ENCODE results near the gene PIP4K2C. TPM values are rescaled to one million over a fixed set of nuclear protein-coding genes. Genes with fewer than 3 reads are reported as not detected.

PIP4K2C gene
- total RNA-seq, 4 donors from 2014 or later: 21.7 to 38.7 (median 33.1) TPM

GRCh38 chr12:57552306-57552651 is 38.7 kb upstream of the PIP4K2C start:
- ATAC-seq: no peak
- Histone ChIP-seq H3K27me3 (peaks cover 28% of the 10 kb centered on the region), H3K9me3 (no peaks in the 10 kb centered on the region), H3K27ac (no peak overlapping the region), H3K4me3 (no peak overlapping the region), H3K36me3 (no peaks in the 10 kb centered on the region), H3K4me1 (peaks cover 0 to 19% (median 5%) of the 10 kb centered on the region in 3 donors)
- no peak for TF ChIP-seq POLR2AphosphoS5 (IDR thresholded peaks at IDR 0.05)
- 73 to 83% methylated on average over 2 of the region's 2 CpGs for WGBS, 2 donors (ENCODE audit: low coverage in 1 of 2)

DNA sequence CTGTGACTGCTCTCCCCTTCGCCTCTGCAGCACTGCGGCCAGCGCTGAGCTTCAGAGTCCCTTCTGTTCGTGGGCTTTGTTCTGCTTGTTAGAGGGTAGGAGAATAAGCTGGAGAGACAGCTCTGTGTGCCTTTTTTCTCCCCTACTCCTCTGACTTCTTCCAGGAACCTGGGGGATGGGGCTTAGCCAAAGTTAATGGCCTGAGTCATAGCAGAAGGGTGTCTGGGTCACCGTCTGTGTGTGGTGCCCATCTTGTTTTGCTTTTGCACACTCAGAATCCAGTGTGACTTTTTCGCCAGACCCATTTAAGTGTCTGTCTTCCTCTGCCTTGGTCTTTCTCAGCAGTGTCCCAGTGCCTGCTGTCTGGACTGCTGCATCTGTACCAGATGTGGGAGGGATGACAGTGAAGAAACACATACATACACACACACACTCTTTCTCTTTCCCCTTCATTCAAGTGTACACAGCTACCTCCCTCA is 38.1 kb upstream of the PIP4K2C start:
- 33 to 71% methylated on average over 1 to 6 of the region's 6 CpGs for WGBS, 2 donors (ENCODE audit: low coverage in 1 of 2)
- H3K36me3 ChIP-seq: no peaks in the 10 kb centered on the region

DNA sequence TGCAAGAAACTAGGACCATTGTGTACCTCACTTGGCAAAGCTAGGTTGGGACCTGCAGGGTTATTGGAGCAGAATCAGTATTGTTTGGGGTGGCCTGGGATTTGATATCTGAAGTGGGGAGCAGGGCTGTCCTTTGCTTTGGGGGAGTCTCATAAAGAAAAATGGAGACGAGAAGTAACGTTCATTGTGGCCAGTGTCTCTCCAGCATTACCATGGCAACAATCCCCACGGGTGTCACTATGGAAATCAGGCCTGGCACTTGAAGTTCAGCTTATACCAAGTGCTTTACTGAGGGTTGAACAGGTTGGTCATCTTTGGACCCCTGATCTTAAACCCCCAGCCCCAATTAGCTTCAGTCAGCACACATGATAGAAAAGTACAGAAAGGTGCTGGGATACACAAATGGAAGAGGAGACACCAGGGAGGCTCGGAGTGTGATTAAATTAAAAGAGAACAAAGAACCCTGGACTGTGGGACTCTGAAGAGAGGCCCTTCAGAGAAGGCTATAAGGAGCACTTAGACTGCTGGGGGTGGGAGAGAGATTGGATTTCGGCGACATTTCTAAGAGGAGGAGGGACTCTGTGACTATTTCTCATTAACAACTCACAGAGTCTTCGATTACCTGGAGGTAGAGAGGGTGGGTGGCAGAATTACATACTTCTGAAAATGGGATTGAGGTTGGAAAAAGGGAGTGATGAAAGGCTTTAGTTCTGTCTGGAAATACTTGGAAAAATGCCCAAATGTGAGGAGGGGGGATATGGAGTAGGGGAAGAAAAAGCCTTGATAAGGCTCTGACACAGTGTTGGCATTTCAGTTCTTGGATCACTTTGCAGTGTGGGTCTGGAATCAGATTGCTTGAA is 37.4 kb upstream of the PIP4K2C start:
- H3K9me3 ChIP-seq: no peaks in the 10 kb centered on the region
- no peaks in the 10 kb centered on the region for H3K36me3 ChIP-seq
- ATAC-seq: no peak
- H3K4me3 ChIP-seq: no peak overlapping the region
- H3K27me3 ChIP-seq: peaks cover 23% of the 10 kb centered on the region
- no peak overlapping the region for H3K27ac ChIP-seq
- TF ChIP-seq, protein P1, sequence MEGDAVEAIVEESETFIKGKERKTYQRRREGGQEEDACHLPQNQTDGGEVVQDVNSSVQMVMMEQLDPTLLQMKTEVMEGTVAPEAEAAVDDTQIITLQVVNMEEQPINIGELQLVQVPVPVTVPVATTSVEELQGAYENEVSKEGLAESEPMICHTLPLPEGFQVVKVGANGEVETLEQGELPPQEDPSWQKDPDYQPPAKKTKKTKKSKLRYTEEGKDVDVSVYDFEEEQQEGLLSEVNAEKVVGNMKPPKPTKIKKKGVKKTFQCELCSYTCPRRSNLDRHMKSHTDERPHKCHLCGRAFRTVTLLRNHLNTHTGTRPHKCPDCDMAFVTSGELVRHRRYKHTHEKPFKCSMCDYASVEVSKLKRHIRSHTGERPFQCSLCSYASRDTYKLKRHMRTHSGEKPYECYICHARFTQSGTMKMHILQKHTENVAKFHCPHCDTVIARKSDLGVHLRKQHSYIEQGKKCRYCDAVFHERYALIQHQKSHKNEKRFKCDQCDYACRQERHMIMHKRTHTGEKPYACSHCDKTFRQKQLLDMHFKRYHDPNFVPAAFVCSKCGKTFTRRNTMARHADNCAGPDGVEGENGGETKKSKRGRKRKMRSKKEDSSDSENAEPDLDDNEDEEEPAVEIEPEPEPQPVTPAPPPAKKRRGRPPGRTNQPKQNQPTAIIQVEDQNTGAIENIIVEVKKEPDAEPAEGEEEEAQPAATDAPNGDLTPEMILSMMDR (IDR thresholded peaks at IDR 0.05): no peak
- no peak for TF ChIP-seq POLR2A (IDR thresholded peaks at IDR 0.05)
- no peak for TF ChIP-seq EP300 (IDR thresholded peaks at IDR 0.05)
- TF ChIP-seq POLR2AphosphoS5 (IDR thresholded peaks at IDR 0.05): no peak
- H3K4me1 ChIP-seq: peaks cover 0 to 16% (median 5%) of the 10 kb centered on the region in 3 donors
- WGBS, 2 donors (ENCODE audit: low coverage in 1 of 2): 67 to 75% methylated on average over 3 to 6 of the region's 7 CpGs

More for the DNA sequence above, 38.1 kb upstream of the PIP4K2C start:
- H3K9me3 ChIP-seq: no peaks in the 10 kb centered on the region
- peaks cover 0 to 16% (median 5%) of the 10 kb centered on the region in 3 donors for H3K4me1 ChIP-seq
- no peak overlapping the region for H3K4me3 ChIP-seq
- TF ChIP-seq POLR2AphosphoS5 (IDR thresholded peaks at IDR 0.05): no peak
- TF ChIP-seq, protein P1 (IDR thresholded peaks at IDR 0.05): no peak
- no peak overlapping the region for H3K27ac ChIP-seq
- no peak for ATAC-seq
- H3K27me3 ChIP-seq: peaks cover 28% of the 10 kb centered on the region

- no peak for TF ChIP-seq POLR2A (IDR thresholded peaks at IDR 0.05)
- TF ChIP-seq, protein P1 (IDR thresholded peaks at IDR 0.05): no peak
- no peak for TF ChIP-seq POLR2AphosphoS5 (IDR thresholded peaks at IDR 0.05)
- TF ChIP-seq EP300 (IDR thresholded peaks at IDR 0.05): no peak
- no peak overlapping the region for H3K4me3 ChIP-seq
- WGBS, 2 donors (ENCODE audit: low coverage in 1 of 2): 85 to 100% methylated on average over 1 to 2 of the region's 2 CpGs
- ATAC-seq: no peak
- no peaks in the 10 kb centered on the region for H3K36me3 ChIP-seq
- peaks cover 0 to 13% (median 5%) of the 10 kb centered on the region in 3 donors for H3K4me1 ChIP-seq
- peaks cover 14% of the 10 kb centered on the region for H3K27me3 ChIP-seq
- H3K27ac ChIP-seq: no peak overlapping the region
- no peaks in the 10 kb centered on the region for H3K9me3 ChIP-seq
Observed at GRCh38 chr12:57554453-57554852, 36.5 kb upstream of the PIP4K2C start.

DNA sequence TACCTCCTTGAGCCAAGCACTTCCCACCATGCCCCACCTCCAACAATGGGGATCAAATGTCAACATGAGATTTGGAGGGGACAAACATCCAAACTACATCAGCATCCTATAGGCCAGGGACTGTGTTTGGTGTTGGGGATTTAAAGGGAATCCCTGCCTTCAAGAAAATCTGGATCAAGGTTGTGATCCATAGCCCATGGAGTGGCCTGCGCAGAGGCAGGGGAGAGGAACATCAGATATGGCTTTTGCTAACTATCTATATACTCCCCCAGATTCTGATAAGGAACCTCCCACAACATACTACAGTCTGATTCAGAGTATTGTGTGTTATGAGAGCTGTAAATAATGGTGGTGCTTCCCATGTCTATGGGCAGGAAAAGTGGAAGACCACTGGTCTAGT is 36.1 kb upstream of the PIP4K2C start:
- peaks cover 0 to 8% (median 5%) of the 10 kb centered on the region in 3 donors for H3K4me1 ChIP-seq
- TF ChIP-seq EP300 (IDR thresholded peaks at IDR 0.05) (no peak), POLR2A (IDR thresholded peaks at IDR 0.05) (no peak), POLR2AphosphoS5 (IDR thresholded peaks at IDR 0.05) (no peak)
- TF ChIP-seq, protein P1 (IDR thresholded peaks at IDR 0.05): no peak
- no peak for ATAC-seq
- no peak overlapping the region for H3K27ac ChIP-seq
- H3K9me3 ChIP-seq: no peaks in the 10 kb centered on the region
- peaks cover 9% of the 10 kb centered on the region for H3K27me3 ChIP-seq
- WGBS, 2 donors (ENCODE audit: low coverage in 1 of 2): 100% methylated on average over 1 of the region's 1 CpG
- H3K36me3 ChIP-seq: no peaks in the 10 kb centered on the region
- H3K4me3 ChIP-seq: no peak overlapping the region
